Memory B cell (primary cell): ENCODE results near the gene TSPAN11.
"Not testable (repeated sequence)": the region's sequence is repeated elsewhere in the genome, so short reads cannot be mapped to it uniquely, and the experiment has no call there.

Source experiments
- ATAC-seq: fragments of 150-1000 bp; cut with Tn5 transposase; 2 replicates; pipeline ENCODE4 v1.10.0; 2021; ENCODE audit warnings: low read depth, mild to moderate bottlenecking, moderate library complexity
- DNase-seq, 2 donors: peaks; one replicate each; pipeline ENCODE4 v3.0.0; 2022; ENCODE audit warnings: low spot score in 2 of 2
- H3K27ac Mint-ChIP-seq: one replicate; pipeline ENCODE4 v1.8.0; 2022; ENCODE audit warnings: mild to moderate bottlenecking, moderate library complexity, mixed read lengths
- H3K27me3 Mint-ChIP-seq: one replicate; pipeline ENCODE4 v1.8.0; 2022; ENCODE audit warnings: mixed read lengths
- H3K36me3 Mint-ChIP-seq: one replicate; pipeline ENCODE4 v1.8.0; 2022; ENCODE audit warnings: mild to moderate bottlenecking, mixed read lengths
- H3K4me1 Mint-ChIP-seq: one replicate; pipeline ENCODE4 v1.8.0; 2022; ENCODE audit warnings: mixed read lengths
- H3K4me3 Mint-ChIP-seq: one replicate; pipeline ENCODE4 v1.8.0; 2022; ENCODE audit warnings: mild to moderate bottlenecking, moderate library complexity, mixed read lengths
- H3K9me3 Mint-ChIP-seq: one replicate; pipeline ENCODE4 v1.8.0; 2022; ENCODE audit warnings: mixed read lengths

Gene TSPAN11

DNA sequence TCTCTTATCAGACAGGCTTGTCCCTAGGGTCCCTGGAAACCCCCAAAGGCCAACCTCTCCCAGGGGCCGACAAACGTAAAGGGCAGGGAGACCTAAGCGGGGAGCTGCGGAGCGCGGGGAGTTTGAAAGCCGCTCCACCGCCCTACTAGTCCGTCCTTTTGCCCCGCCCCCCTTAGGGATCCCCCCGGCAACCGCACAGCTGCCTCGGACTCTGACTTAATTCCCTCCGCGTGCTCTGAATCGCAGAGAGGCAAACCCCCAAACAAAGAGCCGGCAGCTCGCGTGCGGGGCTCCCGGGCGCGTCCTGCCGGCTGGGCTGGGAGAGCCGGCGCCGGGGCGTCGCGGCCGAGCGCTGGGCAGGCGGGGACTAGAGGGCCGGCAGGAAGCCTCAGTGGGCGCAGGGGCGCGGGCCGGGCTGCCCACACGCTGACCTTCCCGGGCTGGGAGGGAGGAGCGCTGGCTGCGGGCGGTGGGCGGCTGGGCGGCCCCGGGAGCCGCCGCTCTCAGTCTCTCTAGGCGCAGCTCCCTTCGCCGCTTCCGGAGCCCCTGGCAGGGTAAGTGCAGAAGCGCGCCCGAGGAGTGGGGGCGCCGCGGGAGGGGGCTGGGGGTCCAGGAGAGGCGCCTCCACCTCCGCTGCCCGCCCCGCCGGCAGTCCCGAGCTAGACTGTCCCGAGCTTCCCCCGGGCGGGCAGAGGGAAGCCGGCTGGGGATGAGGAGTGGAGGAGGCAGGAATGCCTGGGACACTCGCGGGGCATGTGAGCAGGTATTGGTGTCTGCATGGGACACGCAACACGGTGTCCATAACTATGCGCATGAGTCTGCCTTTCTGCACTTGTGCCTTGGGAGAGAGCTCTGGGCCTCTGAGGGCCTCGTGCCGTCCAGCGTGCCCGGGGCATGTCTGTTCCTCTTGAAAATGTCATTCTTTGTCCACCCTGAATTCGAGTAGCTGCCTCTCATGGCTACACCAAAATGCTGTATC lies at the start of gene TSPAN11:
Gene TSPAN11, plus strand, starts transcription at position 506 of the 979 bp plus-strand sequence. CDS start 27,244 bp downstream, outside the sequence.
- H3K36me3 Mint-ChIP-seq = no peaks in the 10 kb centered on the region
- DNase-seq = no peak
- no peak within 1 kb of the TSS for H3K4me3 Mint-ChIP-seq
- H3K9me3 Mint-ChIP-seq = no peaks in the 10 kb centered on the region
- peaks cover 33% of the 10 kb centered on the region for H3K27me3 Mint-ChIP-seq
- H3K4me1 Mint-ChIP-seq = no peaks in the 10 kb centered on the region
- ATAC-seq = no peak
- no peak within 1 kb of the TSS for H3K27ac Mint-ChIP-seq

GRCh38 chr12:30877105-30877875 lies 49.3 kb upstream of the TSPAN11 start:
- ATAC-seq (no peak), DNase-seq (no peak)
- Mint-ChIP-seq H3K4me1 (no peaks in the 10 kb centered on the region), H3K36me3 (no peaks in the 10 kb centered on the region), H3K27ac (no peak overlapping the region), H3K9me3 (no peaks in the 10 kb centered on the region), H3K27me3 (peaks cover 19% of the 10 kb centered on the region), H3K4me3 (no peak overlapping the region)

- peaks cover 17% of the 10 kb centered on the region for H3K27me3 Mint-ChIP-seq
- no peaks in the 10 kb centered on the region for H3K9me3 Mint-ChIP-seq
- H3K4me1 Mint-ChIP-seq = no peaks in the 10 kb centered on the region
Observed at GRCh38 chr12:30878024-30878423, 48.5 kb upstream of the TSPAN11 start.

DNA sequence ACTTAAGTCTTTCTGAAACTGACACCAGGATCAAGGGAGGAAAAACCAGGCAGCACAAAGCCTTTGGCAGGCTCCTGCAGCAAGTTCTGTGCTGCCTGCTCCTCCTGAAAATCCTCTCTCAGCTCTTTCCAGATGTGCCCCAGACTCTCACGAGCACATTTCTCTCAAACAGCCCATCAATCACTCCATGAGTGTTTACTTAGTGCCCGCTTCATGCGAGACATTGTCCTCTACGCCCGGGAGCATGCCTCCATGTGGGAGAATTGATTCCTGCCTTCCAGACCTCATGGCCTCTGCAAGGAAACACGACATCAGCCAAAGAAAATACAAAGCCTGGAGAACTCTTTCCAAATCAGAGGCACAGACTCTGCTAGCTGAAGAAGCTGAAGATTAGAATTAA lies 46.5 kb upstream of the TSPAN11 start:
- no peaks in the 10 kb centered on the region for H3K4me1 Mint-ChIP-seq
- peaks cover 17% of the 10 kb centered on the region for H3K27me3 Mint-ChIP-seq
- H3K36me3 Mint-ChIP-seq = no peaks in the 10 kb centered on the region

More at GRCh38 chr12:30878024-30878423, 48.5 kb upstream of the TSPAN11 start:
- H3K27ac Mint-ChIP-seq = no peak overlapping the region
- no peaks in the 10 kb centered on the region for H3K36me3 Mint-ChIP-seq
- H3K4me3 Mint-ChIP-seq = no peak overlapping the region
- ATAC-seq (no peak), DNase-seq (no peak)

DNA sequence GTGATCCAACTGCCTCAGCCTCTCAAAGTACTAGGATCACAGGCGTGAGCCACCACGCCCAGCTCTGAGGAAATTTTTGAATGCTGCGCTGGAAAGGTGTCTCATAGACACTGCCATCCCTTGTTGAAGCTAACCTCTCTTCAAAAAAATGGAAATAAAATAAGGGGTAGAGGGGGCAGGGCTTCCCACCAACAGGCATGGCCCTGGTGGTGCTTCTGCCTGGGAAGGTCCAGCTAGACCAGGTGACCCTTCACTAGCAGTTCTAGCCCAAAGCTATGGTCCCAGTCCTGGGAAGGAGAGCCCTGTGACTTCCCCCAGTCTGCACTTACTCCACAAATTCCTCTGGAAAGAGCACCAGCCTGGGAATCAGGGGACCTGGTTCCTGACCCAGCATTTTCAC lies 45.7 kb upstream of the TSPAN11 start:
- H3K27ac Mint-ChIP-seq = no peak overlapping the region
- H3K27me3 Mint-ChIP-seq = peaks cover 17% of the 10 kb centered on the region
- H3K36me3 Mint-ChIP-seq = no peaks in the 10 kb centered on the region
- DNase-seq (no peak), ATAC-seq (no peak)
- H3K9me3 Mint-ChIP-seq = no peaks in the 10 kb centered on the region
- H3K4me3 Mint-ChIP-seq = no peak overlapping the region
- H3K4me1 Mint-ChIP-seq = no peaks in the 10 kb centered on the region

More for the DNA sequence above, 46.5 kb upstream of the TSPAN11 start:
- no peak overlapping the region for H3K4me3 Mint-ChIP-seq
- no peak for DNase-seq
- ATAC-seq = no peak
- no peak overlapping the region for H3K27ac Mint-ChIP-seq
- no peaks in the 10 kb centered on the region for H3K9me3 Mint-ChIP-seq

DNA sequence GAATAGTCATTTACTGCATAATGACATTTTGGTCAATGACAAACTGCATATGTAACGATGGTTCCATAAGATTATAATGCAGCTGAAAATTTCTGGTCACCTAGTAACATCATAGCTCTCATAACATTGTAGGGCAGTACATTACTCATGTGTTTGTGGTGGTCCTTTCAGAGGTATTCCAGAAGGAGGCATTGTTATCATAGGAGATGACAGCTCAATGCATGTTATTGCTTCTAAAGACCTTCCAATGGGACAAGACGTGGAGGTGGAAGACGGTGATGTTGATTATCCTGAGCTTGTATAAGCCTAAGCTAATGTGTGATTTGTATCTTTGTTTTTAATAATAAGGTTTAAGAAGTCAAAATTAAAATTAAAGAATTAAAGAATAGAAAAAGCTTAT lies 43.8 kb upstream of the TSPAN11 start:
- no peak for ATAC-seq
- no peak for DNase-seq
- H3K27ac Mint-ChIP-seq = no peak overlapping the region
- no peaks in the 10 kb centered on the region for H3K4me1 Mint-ChIP-seq
- H3K27me3 Mint-ChIP-seq = peaks cover 6% of the 10 kb centered on the region
- peaks cover 9% of the 10 kb centered on the region for H3K9me3 Mint-ChIP-seq
- peaks cover 1% of the 10 kb centered on the region for H3K36me3 Mint-ChIP-seq
- H3K4me3 Mint-ChIP-seq = no peak overlapping the region

- no peak overlapping the region for H3K27ac Mint-ChIP-seq
- H3K4me1 Mint-ChIP-seq = no peaks in the 10 kb centered on the region
- H3K27me3 Mint-ChIP-seq = peaks cover 3% of the 10 kb centered on the region
- H3K9me3 Mint-ChIP-seq = peaks cover 12% of the 10 kb centered on the region
- ATAC-seq (no peak), DNase-seq (no peak)
- H3K36me3 Mint-ChIP-seq = peaks cover 3% of the 10 kb centered on the region
- H3K4me3 Mint-ChIP-seq = no peak overlapping the region
Observed at GRCh38 chr12:30884799-30885198, 41.7 kb upstream of the TSPAN11 start.

- no peak overlapping the region for H3K27ac Mint-ChIP-seq
- peaks cover under 1% of the 10 kb centered on the region for H3K27me3 Mint-ChIP-seq
- peaks cover 12% of the 10 kb centered on the region for H3K9me3 Mint-ChIP-seq
- DNase-seq (no peak), ATAC-seq (no peak)
- no peak overlapping the region for H3K4me3 Mint-ChIP-seq
- no peaks in the 10 kb centered on the region for H3K4me1 Mint-ChIP-seq
- H3K36me3 Mint-ChIP-seq = peaks cover 3% of the 10 kb centered on the region
Observed at GRCh38 chr12:30885321-30885720, 41.2 kb upstream of the TSPAN11 start.

DNA sequence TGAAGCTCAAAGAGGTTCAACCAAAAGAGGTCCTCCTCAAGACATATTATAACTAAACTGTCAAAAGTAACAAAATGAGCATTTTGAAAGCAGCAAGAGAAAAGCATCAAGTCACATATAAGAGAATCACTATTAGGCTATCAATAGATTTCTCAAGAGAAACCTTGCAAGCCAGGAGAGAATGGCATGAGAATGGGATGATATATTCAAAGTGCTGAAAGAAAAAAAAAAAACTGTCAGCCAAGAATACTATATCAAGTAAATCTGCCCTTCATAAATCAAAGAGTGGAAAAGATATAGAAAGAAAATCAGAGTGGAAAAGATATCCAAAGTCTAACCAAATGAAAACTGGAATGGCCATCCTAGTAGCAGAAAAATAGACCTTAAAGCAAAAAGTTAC lies 39.3 kb upstream of the TSPAN11 start:
- peaks cover 3% of the 10 kb centered on the region for H3K36me3 Mint-ChIP-seq
- peaks cover 19% of the 10 kb centered on the region for H3K9me3 Mint-ChIP-seq
- no peaks in the 10 kb centered on the region for H3K4me1 Mint-ChIP-seq
- H3K27me3 Mint-ChIP-seq = no peaks in the 10 kb centered on the region
- no peak for ATAC-seq
- no peak overlapping the region for H3K4me3 Mint-ChIP-seq
- no peak for DNase-seq
- H3K27ac Mint-ChIP-seq = no peak overlapping the region

GRCh38 chr12:30888241-30888640 lies 38.3 kb upstream of the TSPAN11 start:
- Mint-ChIP-seq H3K27me3 (no peaks in the 10 kb centered on the region), H3K4me1 (no peaks in the 10 kb centered on the region), H3K36me3 (peaks cover 3% of the 10 kb centered on the region), H3K27ac (no peak overlapping the region), H3K4me3 (no peak overlapping the region), H3K9me3 (peaks cover 19% of the 10 kb centered on the region)
- DNase-seq = no peak
- no peak for ATAC-seq

DNA sequence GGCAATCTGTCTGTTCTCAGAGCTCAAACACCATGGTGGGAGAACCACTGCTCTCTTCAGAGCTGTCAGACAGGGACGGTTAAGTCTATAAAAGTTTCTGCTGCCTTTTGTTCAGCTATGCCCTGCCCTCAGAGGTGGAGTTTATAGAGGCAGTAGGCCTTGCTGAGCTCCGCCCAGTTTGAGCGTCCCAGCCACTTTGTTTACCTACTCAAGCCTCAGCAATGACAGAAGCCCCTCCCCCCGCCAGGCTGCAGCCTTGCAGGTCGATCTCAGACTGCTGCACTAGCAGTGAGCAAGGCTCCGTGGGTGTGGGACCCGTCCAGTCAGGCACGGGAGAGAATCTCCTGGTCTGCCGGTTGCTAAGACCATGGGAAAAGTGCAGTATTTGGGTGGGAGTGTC lies 32.0 kb upstream of the TSPAN11 start:
- H3K27me3 Mint-ChIP-seq, ATAC-seq, H3K4me3 Mint-ChIP-seq, H3K4me1 Mint-ChIP-seq, H3K36me3 Mint-ChIP-seq, H3K27ac Mint-ChIP-seq, DNase-seq, H3K9me3 Mint-ChIP-seq: not testable (repeated sequence)

GRCh38 chr12:30896461-30896860 lies 30.1 kb upstream of the TSPAN11 start:
- ATAC-seq = no peak
- Mint-ChIP-seq H3K4me3 (no peak overlapping the region), H3K4me1 (no peaks in the 10 kb centered on the region), H3K9me3 (peaks cover 3% of the 10 kb centered on the region), H3K27me3 (peaks cover 13% of the 10 kb centered on the region), H3K27ac (no peak overlapping the region), H3K36me3 (no peaks in the 10 kb centered on the region)
- no peak for DNase-seq

GRCh38 chr12:30898846-30899245 lies 27.7 kb upstream of the TSPAN11 start:
- Mint-ChIP-seq H3K9me3 (no peaks in the 10 kb centered on the region), H3K4me1 (no peaks in the 10 kb centered on the region), H3K27me3 (peaks cover 10% of the 10 kb centered on the region), H3K27ac (no peak overlapping the region), H3K4me3 (no peak overlapping the region), H3K36me3 (no peaks in the 10 kb centered on the region)
- no peak for ATAC-seq
- DNase-seq = no peak

DNA sequence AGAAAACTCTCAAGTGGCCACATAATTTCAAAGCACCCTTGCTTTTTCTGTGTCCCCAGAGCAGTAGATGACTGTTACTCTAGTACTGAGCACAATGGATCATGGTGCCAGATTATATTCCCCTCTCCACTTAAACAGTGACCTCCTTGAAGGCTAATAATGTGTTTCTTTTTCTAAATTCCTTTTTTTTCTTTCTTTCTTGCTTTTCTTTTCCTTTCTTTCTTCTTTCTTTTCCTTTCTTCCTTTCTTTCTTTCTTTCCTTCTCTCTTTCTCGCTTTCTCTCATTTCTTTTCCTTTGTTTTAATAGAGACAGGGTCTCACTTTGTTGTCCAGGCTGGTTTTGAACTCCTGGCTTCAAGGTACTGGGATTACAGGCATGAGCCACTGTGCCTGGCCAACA lies 26.2 kb upstream of the TSPAN11 start:
- Mint-ChIP-seq H3K9me3 (no peaks in the 10 kb centered on the region), H3K27me3 (peaks cover 10% of the 10 kb centered on the region), H3K4me3 (no peak overlapping the region), H3K27ac (no peak overlapping the region), H3K36me3 (no peaks in the 10 kb centered on the region), H3K4me1 (no peaks in the 10 kb centered on the region)
- ATAC-seq (no peak), DNase-seq (no peak)
